ENCODE measurements around the gene CITED2. TPM values are rescaled to one million over a fixed set of nuclear protein-coding genes. Genes with fewer than 3 reads are reported as not detected.
A peak's percentile ranks its signal among the peaks of the same experiment; 100 is the strongest.

CITED2 gene
- total RNA-seq, 1 experiment from 2014 or later, result 110 TPM

DNA sequence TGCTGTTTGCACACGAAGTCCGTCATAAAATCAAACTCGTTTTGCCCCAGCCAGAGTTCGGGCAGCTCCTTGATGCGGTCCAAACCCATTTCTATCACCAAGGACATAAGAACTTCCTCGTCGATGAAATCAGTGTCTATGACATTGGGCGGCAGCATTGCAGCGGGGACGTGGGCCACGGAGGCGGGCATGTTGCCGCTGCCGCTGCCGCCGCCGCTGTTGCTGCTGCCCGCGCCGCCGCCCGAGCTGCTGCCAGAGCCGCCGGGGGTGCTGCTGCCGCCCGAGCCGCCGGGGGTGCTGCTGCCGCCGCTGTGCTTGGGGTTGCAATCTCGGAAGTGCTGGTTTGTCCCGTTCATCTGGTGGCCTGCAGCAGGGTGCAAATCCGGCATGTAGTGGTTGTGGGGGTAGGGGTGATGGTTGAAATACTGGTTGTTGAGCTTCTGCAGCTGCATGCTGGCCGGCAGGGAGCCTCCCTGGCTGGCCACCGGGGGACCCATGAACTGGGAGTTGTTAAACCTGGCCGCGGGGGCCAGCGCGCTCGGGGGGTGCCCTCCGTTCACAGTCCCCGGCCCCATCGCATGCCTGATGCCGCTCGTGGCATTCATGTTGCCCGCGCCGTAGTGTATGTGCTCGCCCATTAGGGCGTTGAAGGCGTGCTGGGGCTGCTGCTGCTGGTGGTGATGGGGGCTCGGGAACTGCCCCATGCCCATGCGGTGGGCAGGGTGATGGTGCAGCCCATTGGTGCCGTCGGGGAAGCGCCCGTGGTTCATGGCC is 1.1 kb downstream of the CITED2 start:
- no peaks in the 10 kb centered on the region for H3K27me3 ChIP-seq (ENCODE audit: insufficient read depth, low read length)
- WGBS (ENCODE audit: extremely low coverage, insufficient read length, low lambda C conversion rate), result no CpG with 5 or more reads among the region's 57 CpGs

More for the DNA sequence above, 1.1 kb downstream of the CITED2 start:
- H4K8ac ChIP-seq (replicated peaks; ENCODE audit: insufficient read length, low read depth, low read length), result no peak overlapping the region
- Mint-ChIP-seq H3K4me1 (peaks cover 52 to 55% of the 10 kb centered on the region in 2 experiments), H3K27me3 (ENCODE audit: low read depth) (no peaks in the 10 kb centered on the region; the same call in 1 of the 2 replicates), H3K4me3 (peak overlapping the region; percentile 99), H3K27ac (peak overlapping the region; percentile 99 to 100 (median 100); a peak in 6 of 7 replicates), H3K9me3 (peaks cover 3 to 12% of the 10 kb centered on the region in 2 experiments; a peak in 4 of 5 replicates), H3K36me3 (ENCODE audit: insufficient read depth in 1 of 3, low read depth in 3 of 3) (peaks cover 26 to 38% (median 32%) of the 10 kb centered on the region in 3 experiments)
- H3K23ac ChIP-seq (ENCODE audit: insufficient read length, low read depth, low read length), result no peak overlapping the region
- peak overlapping the region; percentile 57 for H4K5ac ChIP-seq (ENCODE audit: insufficient read length, low read depth, low read length)
- peaks cover 5% of the 10 kb centered on the region; the same call in 1 of the 2 replicates for H3K79me2 ChIP-seq (ENCODE audit: insufficient read depth, low read length)
- peak overlapping the region; percentile 93 for H3K9ac ChIP-seq (ENCODE audit: extremely low read depth, insufficient read length, low read length)
- peaks cover 14% of the 10 kb centered on the region for H3K23me2 ChIP-seq (ENCODE audit: insufficient read length, low read depth, low read length, poor library complexity, severe bottlenecking)
- peak overlapping the region; percentile 55 for H3K18ac ChIP-seq (ENCODE audit: insufficient read length, low read depth, low read length)
- peak; percentile 40 for DNase-seq
- no peak overlapping the region for H4K91ac ChIP-seq (ENCODE audit: insufficient read length, low read depth, low read length)
- TF ChIP-seq, protein P1, sequence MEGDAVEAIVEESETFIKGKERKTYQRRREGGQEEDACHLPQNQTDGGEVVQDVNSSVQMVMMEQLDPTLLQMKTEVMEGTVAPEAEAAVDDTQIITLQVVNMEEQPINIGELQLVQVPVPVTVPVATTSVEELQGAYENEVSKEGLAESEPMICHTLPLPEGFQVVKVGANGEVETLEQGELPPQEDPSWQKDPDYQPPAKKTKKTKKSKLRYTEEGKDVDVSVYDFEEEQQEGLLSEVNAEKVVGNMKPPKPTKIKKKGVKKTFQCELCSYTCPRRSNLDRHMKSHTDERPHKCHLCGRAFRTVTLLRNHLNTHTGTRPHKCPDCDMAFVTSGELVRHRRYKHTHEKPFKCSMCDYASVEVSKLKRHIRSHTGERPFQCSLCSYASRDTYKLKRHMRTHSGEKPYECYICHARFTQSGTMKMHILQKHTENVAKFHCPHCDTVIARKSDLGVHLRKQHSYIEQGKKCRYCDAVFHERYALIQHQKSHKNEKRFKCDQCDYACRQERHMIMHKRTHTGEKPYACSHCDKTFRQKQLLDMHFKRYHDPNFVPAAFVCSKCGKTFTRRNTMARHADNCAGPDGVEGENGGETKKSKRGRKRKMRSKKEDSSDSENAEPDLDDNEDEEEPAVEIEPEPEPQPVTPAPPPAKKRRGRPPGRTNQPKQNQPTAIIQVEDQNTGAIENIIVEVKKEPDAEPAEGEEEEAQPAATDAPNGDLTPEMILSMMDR (conservative IDR thresholded peaks at IDR 0.05), result peak; percentile 34; the same call in 1 of the 3 replicates
- H2BK5ac ChIP-seq (ENCODE audit: insufficient read length, low read length), result no peak overlapping the region
- H3K79me1 ChIP-seq (ENCODE audit: insufficient read depth, low read depth, low read length, poor library complexity, severe bottlenecking), result no peaks in the 10 kb centered on the region
- no peaks in the 10 kb centered on the region for H3K9me3 ChIP-seq (ENCODE audit: control insufficient read depth, low read depth, low read length)
- H4K20me1 ChIP-seq (ENCODE audit: control insufficient read depth, insufficient read depth, insufficient read length), result no peaks in the 10 kb centered on the region
- H2AK5ac ChIP-seq (ENCODE audit: insufficient read length, low read length), result no peak overlapping the region
- peak overlapping the region; percentile 67 for H3K4me2 ChIP-seq (ENCODE audit: insufficient read depth, insufficient read length, low read length)
- H2AFZ ChIP-seq (ENCODE audit: low read length), result no peak overlapping the region
- H3K14ac ChIP-seq (ENCODE audit: insufficient read depth, low read length), result peak overlapping the region; percentile 92; the same call in 1 of the 2 replicates
- no peak overlapping the region for H2BK120ac ChIP-seq (ENCODE audit: low read depth, low read length, poor library complexity, severe bottlenecking)
- no peak overlapping the region for H3K27ac ChIP-seq (ENCODE audit: insufficient read length, low read depth, low read length)
- H3K4me1 ChIP-seq (ENCODE audit: insufficient read depth, low read length), result peaks cover 6% of the 10 kb centered on the region; the same call in 1 of the 2 replicates
- no peak overlapping the region for H3K56ac ChIP-seq (ENCODE audit: insufficient read length, low read depth, low read length)
- H2BK12ac ChIP-seq (ENCODE audit: insufficient read length, low read depth, low read length), result no peak overlapping the region
- no peak overlapping the region for H2BK15ac ChIP-seq (ENCODE audit: low read depth, low read length)
- no peak overlapping the region for H3T11ph ChIP-seq (ENCODE audit: low read length)
- H2BK20ac ChIP-seq (ENCODE audit: low read depth, low read length, poor library complexity, severe bottlenecking), result no peak overlapping the region
- no peak overlapping the region for H3K4ac ChIP-seq (ENCODE audit: low read depth, low read length)
